Glutamatergic neuron (in vitro differentiated cells): ENCODE results near the gene SMG6. TPM values are rescaled to one million over a fixed set of nuclear protein-coding genes. Genes with fewer than 3 reads are reported as not detected.

Experiments used
- DNase-seq: peaks from one replicate; pipeline ENCODE4 v3.0.0; 2022
- H3K27ac Mint-ChIP-seq: one replicate; pipeline ENCODE4 v1.8.0; 2020; ENCODE audit warnings: mild to moderate bottlenecking, mixed read lengths, inconsistent platforms; ENCODE audit not compliant: unreplicated experiment
- H3K27me3 Mint-ChIP-seq: one replicate; pipeline ENCODE4 v1.8.0; 2020; ENCODE audit warnings: mild to moderate bottlenecking, moderate library complexity, mixed read lengths, inconsistent platforms; ENCODE audit not compliant: unreplicated experiment
- H3K36me3 Mint-ChIP-seq: one replicate; pipeline ENCODE4 v1.8.0; 2020; ENCODE audit warnings: mild to moderate bottlenecking, mixed read lengths, inconsistent platforms; ENCODE audit not compliant: unreplicated experiment
- H3K4me1 Mint-ChIP-seq: one replicate; pipeline ENCODE4 v1.8.0; 2020; ENCODE audit warnings: mild to moderate bottlenecking, low read depth, mixed read lengths, inconsistent platforms; ENCODE audit not compliant: unreplicated experiment
- H3K4me3 Mint-ChIP-seq: one replicate; pipeline ENCODE4 v1.8.0; 2020; ENCODE audit warnings: mild to moderate bottlenecking, mixed read lengths, inconsistent platforms; ENCODE audit not compliant: unreplicated experiment
- H3K9me3 Mint-ChIP-seq: one replicate; pipeline ENCODE4 v1.8.0; 2020; ENCODE audit warnings: mild to moderate bottlenecking, moderate library complexity, mixed read lengths, inconsistent platforms; ENCODE audit not compliant: unreplicated experiment
- CTCF ChIP-seq: fragments of 200-600 bp; sonication (generic); IDR thresholded peaks from one replicate; pipeline ENCODE4 v1.5.0; 2021; ENCODE audit not compliant: partially characterized antibody, unreplicated experiment
- total RNA-seq: library from RNA; stranded (reverse); fragmentation: NEBNext Ultra II Directional; extraction: Animal tissue kit (Norgen Biotek cat#: 25700); gene quantifications from one replicate; pipeline ENCODE4 v1.2.1, GENCODE V29; 2021; ENCODE audit not compliant: unreplicated experiment

The SMG6 gene
- total RNA-seq, 1 donor from 2014 or later = 42.7 TPM

GRCh38 chr17:2120586-2121335, 182.8 kb downstream of the SMG6 start:
- Mint-ChIP-seq H3K36me3 (no peaks in the 10 kb centered on the region), H3K27ac (no peak overlapping the region)
- no peak for TF ChIP-seq CTCF

GRCh38 chr17:2113279-2113622, 190.3 kb downstream of the SMG6 start:
- Mint-ChIP-seq H3K4me3 (no peak overlapping the region), H3K27me3 (no peaks in the 10 kb centered on the region), H3K36me3 (no peaks in the 10 kb centered on the region), H3K9me3 (peaks cover 2% of the 10 kb centered on the region), H3K4me1 (no peaks in the 10 kb centered on the region), H3K27ac (no peak overlapping the region)
- DNase-seq = no peak
- no peak for TF ChIP-seq CTCF

More at GRCh38 chr17:2120586-2121335, 182.8 kb downstream of the SMG6 start:
- Mint-ChIP-seq H3K4me1 (peaks cover 14% of the 10 kb centered on the region), H3K27me3 (peaks cover 1% of the 10 kb centered on the region), H3K9me3 (peaks cover 2% of the 10 kb centered on the region), H3K4me3 (no peak overlapping the region)
- DNase-seq = no peak

GRCh38 chr17:2111691-2112090, 191.9 kb downstream of the SMG6 start:
- Mint-ChIP-seq H3K9me3 (peaks cover under 1% of the 10 kb centered on the region), H3K27ac (no peak overlapping the region), H3K4me3 (no peak overlapping the region), H3K4me1 (peaks cover 10% of the 10 kb centered on the region), H3K27me3 (no peaks in the 10 kb centered on the region), H3K36me3 (no peaks in the 10 kb centered on the region)
- TF ChIP-seq CTCF = no peak
- DNase-seq = no peak

GRCh38 chr17:2110436-2110835, 193.1 kb downstream of the SMG6 start:
- Mint-ChIP-seq H3K27ac (no peak overlapping the region), H3K4me3 (no peak overlapping the region), H3K36me3 (no peaks in the 10 kb centered on the region), H3K27me3 (no peaks in the 10 kb centered on the region), H3K9me3 (no peaks in the 10 kb centered on the region), H3K4me1 (peaks cover 15% of the 10 kb centered on the region)
- DNase-seq = no peak
- TF ChIP-seq CTCF = no peak

- Mint-ChIP-seq H3K9me3 (no peaks in the 10 kb centered on the region), H3K27ac (no peak overlapping the region), H3K4me1 (peaks cover 20% of the 10 kb centered on the region), H3K4me3 (no peak overlapping the region), H3K36me3 (no peaks in the 10 kb centered on the region), H3K27me3 (peaks cover 5% of the 10 kb centered on the region)
- no peak for TF ChIP-seq CTCF
- DNase-seq = no peak
These were observed 195.4 kb downstream of the SMG6 start for GRCh38 chr17:2108170-2108569.
